Hepatocyte (in vitro differentiated cells): Measurements from ENCODE around the gene TFDP2.
A peak's percentile ranks its signal among the peaks of the same experiment; 100 is the strongest.

Experiments used
- EZH2 ChIP-seq: fragments of 200-600 bp; sonication (generic); IDR thresholded peaks from 2 replicates; pipeline ENCODE4 v1.6.1; 2016; ENCODE audit warnings: antibody characterized with exemption, mild to moderate bottlenecking, borderline replicate concordance
- EZH2phosphoT487 ChIP-seq: fragments of 200-600 bp; sonication (generic); IDR thresholded peaks from one replicate; pipeline ENCODE4 v1.6.1; 2018; ENCODE audit warnings: antibody characterized with exemption, mild to moderate bottlenecking, low read depth, moderate library complexity; ENCODE audit not compliant: unreplicated experiment, severe bottlenecking
- TF ChIP-seq, protein P1 (sequence below): fragments of 200-600 bp; sonication (generic); IDR thresholded peaks from 2 replicates; pipeline ENCODE4 v1.5.1; 2016; ENCODE audit warnings: antibody characterized with exemption, mild to moderate bottlenecking; ENCODE audit not compliant: poor library complexity

DNA sequence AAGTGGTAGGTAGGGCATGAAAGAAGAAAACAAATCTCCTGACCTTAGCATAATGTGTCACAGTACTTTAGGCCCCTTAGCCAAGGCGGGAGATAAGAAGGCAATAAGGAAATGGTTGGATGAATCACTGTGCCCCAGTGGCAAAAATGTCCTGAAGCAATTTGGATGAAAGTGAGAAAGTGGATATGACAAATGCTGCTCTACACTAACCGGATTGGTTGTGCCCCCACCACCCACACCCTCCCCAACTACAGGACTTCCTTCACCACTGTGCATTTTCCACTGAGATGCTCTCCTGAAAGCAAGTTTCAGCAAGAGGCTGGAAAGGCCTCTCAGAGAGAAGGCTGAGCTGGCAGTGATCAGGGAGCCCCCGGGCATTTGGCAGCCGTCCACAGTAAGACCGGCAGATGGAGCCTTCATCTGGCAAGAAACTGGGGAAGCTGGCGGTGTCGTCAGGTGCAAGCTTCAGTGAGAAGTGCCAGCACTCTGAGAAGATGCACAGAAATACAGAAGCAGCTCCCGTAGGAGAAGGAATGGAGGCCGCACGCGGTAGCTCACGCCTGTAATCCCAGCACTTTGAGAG lies 209.1 kb downstream of the TFDP2 start:
- TF ChIP-seq, protein P1, sequence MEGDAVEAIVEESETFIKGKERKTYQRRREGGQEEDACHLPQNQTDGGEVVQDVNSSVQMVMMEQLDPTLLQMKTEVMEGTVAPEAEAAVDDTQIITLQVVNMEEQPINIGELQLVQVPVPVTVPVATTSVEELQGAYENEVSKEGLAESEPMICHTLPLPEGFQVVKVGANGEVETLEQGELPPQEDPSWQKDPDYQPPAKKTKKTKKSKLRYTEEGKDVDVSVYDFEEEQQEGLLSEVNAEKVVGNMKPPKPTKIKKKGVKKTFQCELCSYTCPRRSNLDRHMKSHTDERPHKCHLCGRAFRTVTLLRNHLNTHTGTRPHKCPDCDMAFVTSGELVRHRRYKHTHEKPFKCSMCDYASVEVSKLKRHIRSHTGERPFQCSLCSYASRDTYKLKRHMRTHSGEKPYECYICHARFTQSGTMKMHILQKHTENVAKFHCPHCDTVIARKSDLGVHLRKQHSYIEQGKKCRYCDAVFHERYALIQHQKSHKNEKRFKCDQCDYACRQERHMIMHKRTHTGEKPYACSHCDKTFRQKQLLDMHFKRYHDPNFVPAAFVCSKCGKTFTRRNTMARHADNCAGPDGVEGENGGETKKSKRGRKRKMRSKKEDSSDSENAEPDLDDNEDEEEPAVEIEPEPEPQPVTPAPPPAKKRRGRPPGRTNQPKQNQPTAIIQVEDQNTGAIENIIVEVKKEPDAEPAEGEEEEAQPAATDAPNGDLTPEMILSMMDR, result peak; percentile 10
- TF ChIP-seq EZH2 (no peak), EZH2phosphoT487 (no peak)
